HPDE6-E6E7 (cell line): ENCODE measurements around the gene KATNBL1.

Experiments used
- DNase-seq: peaks from one replicate; pipeline ENCODE4 v3.0.0; 2011; ENCODE audit warnings: missing footprints; ENCODE audit errors: extremely low spot score

Gene KATNBL1

GRCh38 chr15:34209421-34210282 is at the start of gene KATNBL1:
KATNBL1 (minus strand) TSS chr15:34210096; CDS start chr15:34163676, 46,420 bp downstream.
- DNase-seq: peak; percentile 79

GRCh38 chr15:34259566-34259965 is 49.7 kb upstream of the KATNBL1 start:
- no peak for DNase-seq

GRCh38 chr15:34258151-34258550 is 48.3 kb upstream of the KATNBL1 start:
- DNase-seq: no peak

- DNase-seq: no peak
Observed at GRCh38 chr15:34252545-34252944, 42.6 kb upstream of the KATNBL1 start.

- DNase-seq: no peak
Observed at GRCh38 chr15:34248190-34248589, 38.3 kb upstream of the KATNBL1 start.

GRCh38 chr15:34246276-34246976 is 36.5 kb upstream of the KATNBL1 start:
- no peak for DNase-seq

GRCh38 chr15:34243226-34243625 is 33.3 kb upstream of the KATNBL1 start:
- DNase-seq: no peak

- DNase-seq: no peak
Observed at GRCh38 chr15:34242331-34242710, 32.4 kb upstream of the KATNBL1 start.

GRCh38 chr15:34241376-34242330 is 31.8 kb upstream of the KATNBL1 start:
- DNase-seq: no peak

GRCh38 chr15:34240537-34240936 is 30.6 kb upstream of the KATNBL1 start:
- DNase-seq: no peak

- DNase-seq: peak; percentile 84
Observed at GRCh38 chr15:34239151-34239808, 29.4 kb upstream of the KATNBL1 start.

- DNase-seq: no peak
Observed at GRCh38 chr15:34233614-34234013, 23.7 kb upstream of the KATNBL1 start.

GRCh38 chr15:34223904-34224596 is 14.2 kb upstream of the KATNBL1 start:
- no peak for DNase-seq

- no peak for DNase-seq
Observed at GRCh38 chr15:34217587-34218225, 7.8 kb upstream of the KATNBL1 start.

GRCh38 chr15:34216527-34217270 is 6.8 kb upstream of the KATNBL1 start:
- DNase-seq: no peak

- no peak for DNase-seq
Observed at GRCh38 chr15:34214135-34214534, 4.2 kb upstream of the KATNBL1 start.

GRCh38 chr15:34213690-34214089 is 3.8 kb upstream of the KATNBL1 start:
- DNase-seq: no peak

GRCh38 chr15:34206011-34206410 is 3.9 kb downstream of the KATNBL1 start:
- DNase-seq: peak; percentile 6

- DNase-seq: no peak
Observed at GRCh38 chr15:34203936-34204335, 6.0 kb downstream of the KATNBL1 start.

GRCh38 chr15:34203305-34203704 is 6.6 kb downstream of the KATNBL1 start:
- no peak for DNase-seq
